ENCODE results near the gene YTHDF1.

Gene YTHDF1

GRCh38 chr20:63206878-63207277 is 9.1 kb downstream of the YTHDF1 start:
- Histone ChIP-seq H3K4me3 (ENCODE audit: low read depth, low read length, poor library complexity, severe bottlenecking) (no peak overlapping the region), H3K4me2 (ENCODE audit: low read length) (no peak overlapping the region), H3K9me3 (ENCODE audit: low read length) (no peaks in the 10 kb centered on the region), H3K9ac (ENCODE audit: low read length) (no peak overlapping the region), H3K79me2 (ENCODE audit: insufficient read depth, low read length) (peaks cover 25% of the 10 kb centered on the region), H3K36me3 (ENCODE audit: insufficient read depth, low read length) (peaks cover 93% of the 10 kb centered on the region), H3K9me2 (ENCODE audit: low read depth, low read length) (no peaks in the 10 kb centered on the region), H3K27me3 (ENCODE audit: insufficient read depth, low read length) (no peaks in the 10 kb centered on the region), H3K4me1 (ENCODE audit: insufficient read depth, low read length, severe bottlenecking) (no peaks in the 10 kb centered on the region), H3K27ac (ENCODE audit: low read depth, low read length, poor library complexity, severe bottlenecking) (no peak overlapping the region), H3F3A (ENCODE audit: insufficient read depth, low read length) (no peaks in the 10 kb centered on the region), H2AFZ (ENCODE audit: low read length) (no peak overlapping the region), H4K20me1 (ENCODE audit: insufficient read depth, low read length) (no peaks in the 10 kb centered on the region)
- no peak for TF ChIP-seq CTCF (IDR thresholded peaks at IDR 0.05; ENCODE audit: low read length)
- no peak for TF ChIP-seq EZH2 (IDR thresholded peaks at IDR 0.05; ENCODE audit: borderline replicate concordance, low read length)

DNA sequence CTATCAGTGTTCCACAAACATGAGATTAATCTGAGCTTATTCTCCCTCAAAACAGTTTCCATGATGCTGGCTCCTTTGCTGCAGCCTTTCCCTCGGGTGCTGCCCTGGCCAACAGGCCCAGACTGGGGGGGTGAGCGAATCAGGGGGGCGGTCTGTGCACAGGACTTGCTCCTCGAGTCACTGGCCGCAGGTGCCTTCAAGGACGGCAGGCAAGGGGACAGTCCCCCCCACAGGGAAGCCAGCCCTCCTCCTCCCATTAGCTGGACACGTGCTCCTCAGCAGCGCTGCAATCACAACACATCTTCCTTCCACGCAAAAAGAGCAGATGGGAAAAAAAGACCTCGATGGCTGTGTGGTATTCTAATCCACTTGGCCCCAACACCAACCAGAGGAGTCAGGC is 10.0 kb downstream of the YTHDF1 start:
- Histone ChIP-seq H3K27me3 (ENCODE audit: insufficient read depth, low read length) (no peaks in the 10 kb centered on the region), H2AFZ (ENCODE audit: low read length) (no peak overlapping the region), H3K27ac (ENCODE audit: low read depth, low read length, poor library complexity, severe bottlenecking) (no peak overlapping the region), H3K4me2 (ENCODE audit: low read length) (no peak overlapping the region), H3K36me3 (ENCODE audit: insufficient read depth, low read length) (peaks cover 92% of the 10 kb centered on the region), H3K9me3 (ENCODE audit: low read length) (no peaks in the 10 kb centered on the region), H3K9ac (ENCODE audit: low read length) (no peak overlapping the region), H3F3A (ENCODE audit: insufficient read depth, low read length) (no peaks in the 10 kb centered on the region), H3K4me3 (ENCODE audit: low read depth, low read length, poor library complexity, severe bottlenecking) (no peak overlapping the region), H3K4me1 (ENCODE audit: insufficient read depth, low read length, severe bottlenecking) (no peaks in the 10 kb centered on the region), H4K20me1 (ENCODE audit: insufficient read depth, low read length) (no peaks in the 10 kb centered on the region), H3K79me2 (ENCODE audit: insufficient read depth, low read length) (peaks cover 21% of the 10 kb centered on the region), H3K9me2 (ENCODE audit: low read depth, low read length) (no peaks in the 10 kb centered on the region)
- no peak for TF ChIP-seq EZH2 (IDR thresholded peaks at IDR 0.05; ENCODE audit: borderline replicate concordance, low read length)

GRCh38 chr20:63204362-63204761 is 11.6 kb downstream of the YTHDF1 start:
- Histone ChIP-seq H3K9ac (ENCODE audit: low read length) (no peak overlapping the region), H3K4me1 (ENCODE audit: insufficient read depth, low read length, severe bottlenecking) (no peaks in the 10 kb centered on the region), H2AFZ (ENCODE audit: low read length) (no peak overlapping the region), H3K27ac (ENCODE audit: low read depth, low read length, poor library complexity, severe bottlenecking) (no peak overlapping the region), H3K36me3 (ENCODE audit: insufficient read depth, low read length) (peaks cover 84% of the 10 kb centered on the region), H3K4me2 (ENCODE audit: low read length) (no peak overlapping the region), H4K20me1 (ENCODE audit: insufficient read depth, low read length) (peaks cover 2% of the 10 kb centered on the region; the same call in 1 of the 2 replicates), H3K9me3 (ENCODE audit: low read length) (no peaks in the 10 kb centered on the region), H3K4me3 (ENCODE audit: low read depth, low read length, poor library complexity, severe bottlenecking) (no peak overlapping the region), H3F3A (ENCODE audit: insufficient read depth, low read length) (no peaks in the 10 kb centered on the region), H3K79me2 (ENCODE audit: insufficient read depth, low read length) (peaks cover 14% of the 10 kb centered on the region), H3K27me3 (ENCODE audit: insufficient read depth, low read length) (no peaks in the 10 kb centered on the region), H3K9me2 (ENCODE audit: low read depth, low read length) (no peaks in the 10 kb centered on the region)
- no peak for TF ChIP-seq EZH2 (IDR thresholded peaks at IDR 0.05; ENCODE audit: borderline replicate concordance, low read length)

DNA sequence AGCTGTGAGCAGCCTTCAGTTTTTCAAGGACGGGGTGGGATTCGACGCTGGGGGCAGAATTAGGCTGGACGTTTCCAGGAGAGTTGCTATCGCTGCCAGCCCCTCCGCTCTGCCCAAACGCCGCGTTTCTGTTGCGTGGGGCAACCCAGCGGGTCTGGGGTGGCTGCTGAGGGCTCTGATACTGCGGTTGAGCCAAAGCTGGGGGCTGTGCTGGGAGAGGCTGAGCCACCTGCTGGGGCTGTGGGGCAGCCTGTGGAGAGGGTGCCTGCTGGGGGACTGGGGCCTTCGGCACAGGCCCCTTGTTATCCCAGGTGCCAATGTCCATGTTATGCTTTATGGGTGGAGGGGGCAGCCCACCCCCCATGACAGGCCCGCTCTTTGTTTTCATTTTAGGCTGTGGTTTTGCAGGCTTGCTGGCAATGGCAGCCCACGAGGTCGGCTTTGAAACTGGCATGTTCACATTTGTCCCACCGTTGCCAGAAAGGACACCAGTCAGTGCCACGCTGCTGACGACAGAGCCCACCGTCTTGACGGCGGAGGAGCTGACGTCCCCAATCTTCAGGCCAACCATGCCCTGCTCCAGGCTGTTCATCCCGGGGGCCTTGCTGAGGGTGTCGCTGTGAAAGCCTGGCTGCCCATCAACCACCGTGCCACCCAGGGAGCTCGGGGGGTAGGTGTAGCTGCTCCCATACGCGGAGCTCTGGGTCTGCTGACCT is 13.0 kb downstream of the YTHDF1 start:
- peaks cover 2% of the 10 kb centered on the region; the same call in 1 of the 2 replicates for H4K20me1 ChIP-seq (ENCODE audit: insufficient read depth, low read length)
- peaks cover 73% of the 10 kb centered on the region for H3K36me3 ChIP-seq (ENCODE audit: insufficient read depth, low read length)
- H3K27me3 ChIP-seq (ENCODE audit: insufficient read depth, low read length), result no peaks in the 10 kb centered on the region
- no peak overlapping the region for H3K4me3 ChIP-seq (ENCODE audit: low read depth, low read length, poor library complexity, severe bottlenecking)
- H3K4me1 ChIP-seq (ENCODE audit: insufficient read depth, low read length, severe bottlenecking), result no peaks in the 10 kb centered on the region
- H3K9me2 ChIP-seq (ENCODE audit: low read depth, low read length), result no peaks in the 10 kb centered on the region
- peaks cover 9% of the 10 kb centered on the region; the same call in 1 of the 2 replicates for H3K79me2 ChIP-seq (ENCODE audit: insufficient read depth, low read length)
- TF ChIP-seq CTCF (IDR thresholded peaks at IDR 0.05; ENCODE audit: low read length) (no peak), EZH2 (IDR thresholded peaks at IDR 0.05; ENCODE audit: borderline replicate concordance, low read length) (no peak)
- no peak overlapping the region for H3K9ac ChIP-seq (ENCODE audit: low read length)
- H3K9me3 ChIP-seq (ENCODE audit: low read length), result no peaks in the 10 kb centered on the region
- no peak overlapping the region for H3K4me2 ChIP-seq (ENCODE audit: low read length)
- H3F3A ChIP-seq (ENCODE audit: insufficient read depth, low read length), result no peaks in the 10 kb centered on the region
- H3K27ac ChIP-seq (ENCODE audit: low read depth, low read length, poor library complexity, severe bottlenecking), result no peak overlapping the region
- H2AFZ ChIP-seq (ENCODE audit: low read length), result no peak overlapping the region
